HK-2 (cell line): ENCODE data around the gene CDT1.

Experiments
- DNase-seq: peaks from one replicate; pipeline ENCODE4 v3.0.0-alpha.2; 2018; ENCODE audit not compliant: unreplicated experiment

The CDT1 gene

GRCh38 chr16:88803264-88803987 lies at the start of gene CDT1:
Gene CDT1 (plus strand): TSS chr16:88803789. CDS start chr16:88803832, 43 bp downstream.
- DNase-seq: peak; percentile 86

DNA sequence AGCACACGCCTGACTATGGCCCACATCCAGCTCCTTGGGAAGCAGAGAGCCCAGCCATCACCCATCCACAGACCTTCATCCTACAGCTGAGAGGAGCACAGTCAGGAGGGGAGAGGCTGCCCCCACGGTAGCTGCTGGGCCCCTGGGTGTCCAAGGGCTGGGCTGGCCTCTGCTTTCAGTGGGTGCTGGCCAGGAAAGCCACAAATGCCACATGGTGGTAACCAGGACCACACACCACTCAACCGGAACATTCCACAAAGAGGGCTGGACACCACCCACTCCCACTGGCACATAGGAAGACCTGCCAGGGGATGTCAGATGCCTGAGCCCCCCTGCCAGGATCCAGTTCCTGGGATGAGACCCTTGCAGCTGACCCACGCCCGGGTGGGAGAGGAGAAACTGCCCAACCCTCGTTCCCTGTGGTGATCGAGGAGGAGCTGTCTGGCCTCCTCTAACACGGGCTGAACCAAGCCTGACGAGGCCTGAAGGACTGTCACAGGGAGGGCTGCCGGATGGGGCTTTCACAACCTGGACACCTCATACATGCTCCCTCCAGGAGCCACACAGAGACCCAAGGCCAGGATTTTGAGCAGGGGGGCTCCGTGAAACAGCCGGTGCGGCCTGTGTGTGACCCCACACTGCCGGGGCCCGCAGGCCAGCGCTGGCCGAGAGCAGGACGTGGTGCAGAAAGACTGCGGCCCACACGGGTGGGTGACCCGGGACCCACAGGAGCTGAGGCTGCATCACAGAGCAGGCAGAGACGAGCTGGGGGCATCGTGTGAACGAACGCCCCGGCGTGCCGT lies 49.3 kb upstream of the CDT1 start:
- no peak for DNase-seq

- no peak for DNase-seq
Observed at GRCh38 chr16:88754912-88755744, 48.5 kb upstream of the CDT1 start.

GRCh38 chr16:88755745-88756443 lies 47.7 kb upstream of the CDT1 start:
- no peak for DNase-seq

GRCh38 chr16:88758227-88758943 lies 45.2 kb upstream of the CDT1 start:
- peak; percentile 63 for DNase-seq

DNA sequence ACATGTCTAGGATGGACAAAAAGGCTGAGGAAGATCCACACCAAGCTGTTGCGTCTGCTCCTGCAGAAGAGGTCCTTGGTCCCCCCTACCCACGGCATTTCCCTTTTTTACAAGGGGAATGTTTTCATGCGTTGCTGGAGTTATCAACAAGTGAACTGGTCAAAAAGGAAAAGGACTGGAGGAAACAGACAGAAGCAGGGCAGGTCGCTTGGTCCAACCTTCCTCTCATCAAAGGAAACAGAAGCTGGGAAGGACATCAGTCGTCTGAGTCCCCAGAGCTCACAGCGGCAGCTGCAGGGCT lies 44.7 kb upstream of the CDT1 start:
- DNase-seq: no peak

DNA sequence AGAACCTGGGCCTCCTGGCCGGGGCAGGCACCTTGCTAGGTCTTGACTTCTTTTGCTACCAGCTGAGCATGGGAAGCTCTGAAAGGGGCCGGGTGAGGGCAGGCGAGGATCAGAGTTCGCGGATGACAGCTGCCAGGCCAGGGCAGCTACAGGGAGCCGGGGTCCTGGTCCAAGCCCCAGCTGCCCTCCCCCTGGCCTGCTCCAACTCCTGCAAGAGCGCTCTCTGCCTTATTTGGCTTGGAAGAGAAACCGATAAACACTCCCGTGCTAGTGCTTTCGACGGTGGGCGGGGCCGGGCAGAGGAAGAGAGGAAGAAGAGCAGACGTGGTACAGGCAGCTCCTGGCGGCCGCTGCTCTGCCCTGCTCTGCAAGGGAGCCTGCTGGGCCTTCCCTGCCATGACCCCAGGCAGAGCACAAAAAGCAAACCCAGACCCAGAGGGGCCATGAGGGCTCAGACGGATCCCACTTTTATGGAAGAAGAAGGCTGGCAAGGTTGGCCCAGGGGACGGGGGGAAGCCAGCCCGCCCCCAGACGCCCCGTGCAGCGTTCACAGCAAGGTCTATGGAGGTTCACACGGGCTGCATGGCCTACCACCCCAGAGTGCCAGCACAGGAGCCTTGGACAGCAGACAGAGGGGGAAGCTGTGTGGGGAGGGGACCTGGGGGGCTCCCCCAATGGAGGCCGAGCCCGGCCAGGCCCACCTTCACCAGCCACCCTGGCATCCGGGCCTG lies 44.2 kb upstream of the CDT1 start:
- DNase-seq: no peak

DNA sequence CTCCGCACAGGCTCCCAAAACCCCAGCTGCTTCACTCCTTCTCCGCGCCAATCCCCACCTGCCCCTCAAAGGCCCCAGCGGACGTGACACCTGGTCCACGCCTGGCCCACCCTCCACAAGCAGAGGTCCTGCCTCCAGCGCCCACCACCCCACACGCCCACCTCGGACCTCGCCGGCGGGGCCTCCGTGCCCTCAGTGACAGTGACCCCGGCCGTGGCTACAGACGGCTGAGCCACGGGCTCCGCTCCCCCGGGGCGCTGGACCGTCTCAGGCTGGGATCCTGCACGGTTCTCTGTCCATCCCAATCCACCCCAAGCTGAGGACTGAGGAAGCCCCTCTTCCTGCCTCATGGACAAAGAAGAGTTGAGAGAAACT lies 43.6 kb upstream of the CDT1 start:
- no peak for DNase-seq

DNA sequence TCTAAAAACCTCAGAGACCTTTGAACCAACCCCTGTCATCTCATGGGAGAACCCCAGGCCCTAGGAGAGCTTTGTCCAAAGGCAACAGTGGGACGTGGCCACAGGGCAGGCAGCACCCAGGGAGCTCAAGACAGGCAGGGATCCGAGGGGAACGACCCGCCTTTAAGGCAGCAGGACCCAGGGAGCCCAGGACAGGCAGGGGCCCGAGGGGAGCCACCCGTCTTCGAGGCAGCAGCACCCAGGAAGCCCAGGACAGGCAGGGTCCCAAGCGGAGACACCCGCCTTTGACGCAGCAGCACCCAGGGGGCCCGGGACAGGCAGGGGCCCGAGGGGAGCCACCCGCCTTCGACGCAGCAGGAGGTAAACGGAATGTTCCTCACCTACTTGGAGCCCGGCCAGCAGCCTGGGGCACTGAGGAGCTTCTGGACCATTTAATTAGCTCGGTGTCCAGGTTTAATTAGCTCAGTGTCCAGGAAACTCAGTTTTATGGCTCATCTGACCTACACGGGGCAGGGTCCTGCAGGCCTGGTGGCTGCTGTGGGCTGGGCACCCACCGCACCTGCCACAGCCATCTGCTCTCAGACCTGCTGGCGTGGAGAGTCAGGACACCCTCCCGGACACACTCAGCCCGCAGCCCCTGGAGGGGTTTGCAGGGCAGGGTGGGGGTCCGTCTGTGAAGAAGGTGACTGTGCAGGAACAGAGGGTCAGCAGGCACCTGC lies 43.0 kb upstream of the CDT1 start:
- DNase-seq: no peak

- no peak for DNase-seq
Observed at GRCh38 chr16:88761143-88761534, 42.5 kb upstream of the CDT1 start.

DNA sequence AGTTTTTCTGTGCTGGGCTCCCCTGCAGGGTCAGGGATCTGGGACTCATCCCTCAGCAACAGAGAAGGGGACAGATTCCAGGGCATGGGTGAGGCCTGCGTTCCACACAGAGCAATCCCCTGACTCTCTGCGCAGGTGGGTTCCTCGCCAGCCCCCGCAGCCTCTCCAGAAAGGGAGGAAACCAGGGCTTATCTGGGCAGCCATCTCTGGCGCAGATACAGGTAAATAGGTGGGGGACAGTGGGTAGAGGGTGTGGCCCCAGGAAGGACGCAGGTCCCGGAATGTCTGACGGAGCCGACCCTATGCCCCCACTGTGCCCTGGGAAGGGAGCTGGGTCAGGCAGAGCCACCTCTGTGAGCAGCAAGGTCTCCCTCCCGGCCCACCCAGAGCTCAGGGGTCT lies 41.8 kb upstream of the CDT1 start:
- DNase-seq: no peak

GRCh38 chr16:88762258-88762870 lies 41.2 kb upstream of the CDT1 start:
- no peak for DNase-seq

DNA sequence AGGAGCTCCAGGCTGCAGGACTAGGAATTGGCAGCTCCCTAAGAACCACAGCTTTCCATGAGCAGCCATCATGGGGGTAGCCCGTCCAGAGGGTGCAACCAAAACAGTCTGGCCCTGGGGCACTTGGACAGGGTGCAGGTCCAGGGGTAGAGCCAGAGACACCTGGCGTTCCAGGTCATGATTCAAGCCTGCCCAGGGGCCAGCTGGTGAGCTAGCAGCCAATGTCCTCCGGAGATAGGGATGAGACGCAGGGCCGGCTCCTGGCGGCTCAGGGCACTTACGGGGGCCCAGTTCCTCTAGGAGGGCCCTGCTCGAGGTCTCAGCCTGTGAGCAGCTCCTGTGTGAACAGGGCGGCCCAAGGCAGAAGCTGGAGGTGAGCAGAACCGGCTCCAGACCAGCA lies 40.6 kb upstream of the CDT1 start:
- no peak for DNase-seq

GRCh38 chr16:88763502-88764053 lies 40.0 kb upstream of the CDT1 start:
- no peak for DNase-seq

- DNase-seq: no peak
Observed at GRCh38 chr16:88764080-88764479, 39.5 kb upstream of the CDT1 start.

GRCh38 chr16:88764913-88765349 lies 38.7 kb upstream of the CDT1 start:
- DNase-seq: peak; percentile 87

- no peak for DNase-seq
Observed at GRCh38 chr16:88766975-88767374, 36.6 kb upstream of the CDT1 start.

GRCh38 chr16:88767546-88768070 lies 36.0 kb upstream of the CDT1 start:
- DNase-seq: no peak
